ENCODE measurements around the gene SREK1. TPM values are rescaled to one million over a fixed set of nuclear protein-coding genes. Genes with fewer than 3 reads are reported as not detected.

SREK1 gene
- total RNA-seq, 1 donor from 2014 or later = 81.1 TPM

DNA sequence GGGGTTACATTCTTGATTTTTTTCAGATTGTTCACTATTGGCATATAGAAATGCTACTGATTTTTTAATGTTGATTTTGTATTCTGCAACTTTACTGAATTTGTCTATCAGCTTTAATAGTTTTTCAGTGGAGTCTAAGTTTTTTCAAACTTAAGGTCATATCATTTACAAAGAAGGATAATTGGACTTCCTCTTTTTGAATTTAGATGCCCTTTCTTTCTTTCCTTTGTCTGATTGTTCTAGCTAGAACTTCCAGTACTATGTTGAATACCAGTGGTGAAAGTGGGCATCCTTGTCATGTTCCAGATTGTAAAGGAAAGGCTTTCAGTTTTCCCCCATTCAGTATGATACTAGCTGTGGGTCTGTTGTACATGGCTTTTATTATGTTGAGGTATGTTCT is 49.3 kb downstream of the SREK1 start:
- peaks cover 4% of the 10 kb centered on the region for H3K9me3 Mint-ChIP-seq
- DNase-seq (ENCODE audit: extremely low spot score, unreplicated experiment) = no peak
- no peaks in the 10 kb centered on the region for H3K36me3 Mint-ChIP-seq
- TF ChIP-seq, protein P1, sequence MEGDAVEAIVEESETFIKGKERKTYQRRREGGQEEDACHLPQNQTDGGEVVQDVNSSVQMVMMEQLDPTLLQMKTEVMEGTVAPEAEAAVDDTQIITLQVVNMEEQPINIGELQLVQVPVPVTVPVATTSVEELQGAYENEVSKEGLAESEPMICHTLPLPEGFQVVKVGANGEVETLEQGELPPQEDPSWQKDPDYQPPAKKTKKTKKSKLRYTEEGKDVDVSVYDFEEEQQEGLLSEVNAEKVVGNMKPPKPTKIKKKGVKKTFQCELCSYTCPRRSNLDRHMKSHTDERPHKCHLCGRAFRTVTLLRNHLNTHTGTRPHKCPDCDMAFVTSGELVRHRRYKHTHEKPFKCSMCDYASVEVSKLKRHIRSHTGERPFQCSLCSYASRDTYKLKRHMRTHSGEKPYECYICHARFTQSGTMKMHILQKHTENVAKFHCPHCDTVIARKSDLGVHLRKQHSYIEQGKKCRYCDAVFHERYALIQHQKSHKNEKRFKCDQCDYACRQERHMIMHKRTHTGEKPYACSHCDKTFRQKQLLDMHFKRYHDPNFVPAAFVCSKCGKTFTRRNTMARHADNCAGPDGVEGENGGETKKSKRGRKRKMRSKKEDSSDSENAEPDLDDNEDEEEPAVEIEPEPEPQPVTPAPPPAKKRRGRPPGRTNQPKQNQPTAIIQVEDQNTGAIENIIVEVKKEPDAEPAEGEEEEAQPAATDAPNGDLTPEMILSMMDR (conservative IDR thresholded peaks at IDR 0.05) = no peak
- H3K4me1 Mint-ChIP-seq (ENCODE audit: unreplicated experiment) = no peaks in the 10 kb centered on the region
- no peak overlapping the region for H3K4me3 Mint-ChIP-seq
- H3K27ac Mint-ChIP-seq = no peak overlapping the region
- no peaks in the 10 kb centered on the region for H3K27me3 Mint-ChIP-seq

DNA sequence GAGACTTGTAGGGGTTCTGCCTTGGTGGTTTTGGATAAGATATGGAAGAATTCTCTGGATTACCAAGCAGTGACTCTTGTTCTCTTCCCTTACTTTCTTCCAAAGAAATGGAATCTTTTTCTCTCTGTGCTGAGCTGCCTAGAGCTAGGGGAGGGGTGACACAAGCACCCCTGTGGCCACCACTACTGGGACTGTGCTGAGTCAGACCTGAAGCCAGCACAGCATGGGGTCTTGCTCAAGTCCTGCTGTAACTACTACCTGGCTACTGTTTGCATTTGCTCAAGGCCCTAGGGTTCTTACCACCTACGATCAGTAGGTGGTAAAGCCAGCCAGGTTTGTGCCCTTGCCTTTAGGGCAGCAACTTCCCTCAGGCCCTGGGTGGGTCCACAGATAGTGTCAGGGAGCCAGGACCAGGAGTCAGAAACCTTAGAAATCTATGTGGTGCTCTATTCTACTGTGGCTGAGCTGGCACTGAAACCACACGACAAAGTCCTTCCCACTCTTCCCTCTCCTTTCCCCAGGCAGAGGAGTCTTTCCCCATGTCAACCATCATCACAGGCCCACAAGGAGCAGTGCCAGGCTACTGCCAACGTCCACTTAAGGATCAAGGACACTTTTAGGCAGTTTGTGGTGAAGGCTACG is 53.8 kb downstream of the SREK1 start:
- no peak for DNase-seq (ENCODE audit: extremely low spot score, unreplicated experiment)
- Mint-ChIP-seq H3K27me3 (no peaks in the 10 kb centered on the region), H3K4me1 (ENCODE audit: unreplicated experiment) (no peaks in the 10 kb centered on the region), H3K36me3 (no peaks in the 10 kb centered on the region), H3K9me3 (no peaks in the 10 kb centered on the region), H3K27ac (no peak overlapping the region), H3K4me3 (no peak overlapping the region)
- TF ChIP-seq, protein P1 (conservative IDR thresholded peaks at IDR 0.05) = no peak

DNA sequence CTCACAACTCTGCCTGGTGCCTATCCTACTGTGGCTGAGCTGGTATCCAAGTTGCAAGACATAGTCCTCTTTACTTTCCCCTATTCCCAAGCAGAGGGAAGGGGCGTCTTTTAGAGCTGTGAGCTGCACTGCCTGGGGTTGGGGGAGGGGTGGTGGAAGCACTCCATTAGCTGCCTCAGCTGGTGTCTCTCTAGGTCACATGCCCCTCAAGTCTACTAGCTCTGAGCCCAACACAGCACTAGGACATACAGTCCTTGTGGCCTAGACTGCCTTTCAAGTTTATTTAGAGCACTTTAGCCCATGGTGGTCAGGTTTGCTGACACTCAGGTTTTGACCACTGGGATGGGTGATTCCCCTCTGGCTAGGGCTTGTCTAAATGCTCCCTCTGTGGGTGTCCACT is 54.7 kb downstream of the SREK1 start:
- DNase-seq (ENCODE audit: extremely low spot score, unreplicated experiment) = no peak
- Mint-ChIP-seq H3K4me3 (no peak overlapping the region), H3K9me3 (no peaks in the 10 kb centered on the region), H3K36me3 (no peaks in the 10 kb centered on the region), H3K4me1 (ENCODE audit: unreplicated experiment) (no peaks in the 10 kb centered on the region), H3K27ac (no peak overlapping the region), H3K27me3 (no peaks in the 10 kb centered on the region)
- TF ChIP-seq, protein P1 (conservative IDR thresholded peaks at IDR 0.05) = no peak

DNA sequence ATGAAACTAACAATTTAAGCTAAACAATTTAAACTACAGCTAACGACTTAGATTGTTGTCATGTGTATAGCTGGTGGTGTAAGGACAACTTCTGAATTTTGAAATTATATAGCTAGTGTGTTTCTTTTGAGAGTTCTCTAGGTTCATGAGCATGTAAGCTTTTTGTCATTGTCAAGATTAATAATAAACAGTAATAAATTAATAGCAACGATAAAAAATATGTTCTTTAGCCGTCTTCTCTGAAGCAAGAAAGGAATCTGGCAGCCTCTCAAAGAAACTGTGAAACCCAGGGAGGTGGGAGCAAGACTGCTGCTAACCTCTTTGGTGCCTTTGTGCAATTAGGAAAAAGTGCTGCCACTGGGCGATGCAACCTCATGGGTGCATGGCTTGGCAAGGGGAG is 59.4 kb downstream of the SREK1 start:
- no peak for DNase-seq (ENCODE audit: extremely low spot score, unreplicated experiment)
- H3K36me3 Mint-ChIP-seq = no peaks in the 10 kb centered on the region
- H3K4me3 Mint-ChIP-seq = no peak overlapping the region
- H3K27me3 Mint-ChIP-seq = no peaks in the 10 kb centered on the region
- TF ChIP-seq, protein P1 (conservative IDR thresholded peaks at IDR 0.05) = no peak
- peaks cover 8% of the 10 kb centered on the region for H3K4me1 Mint-ChIP-seq (ENCODE audit: unreplicated experiment)
- no peak overlapping the region for H3K27ac Mint-ChIP-seq
- H3K9me3 Mint-ChIP-seq = no peaks in the 10 kb centered on the region

DNA sequence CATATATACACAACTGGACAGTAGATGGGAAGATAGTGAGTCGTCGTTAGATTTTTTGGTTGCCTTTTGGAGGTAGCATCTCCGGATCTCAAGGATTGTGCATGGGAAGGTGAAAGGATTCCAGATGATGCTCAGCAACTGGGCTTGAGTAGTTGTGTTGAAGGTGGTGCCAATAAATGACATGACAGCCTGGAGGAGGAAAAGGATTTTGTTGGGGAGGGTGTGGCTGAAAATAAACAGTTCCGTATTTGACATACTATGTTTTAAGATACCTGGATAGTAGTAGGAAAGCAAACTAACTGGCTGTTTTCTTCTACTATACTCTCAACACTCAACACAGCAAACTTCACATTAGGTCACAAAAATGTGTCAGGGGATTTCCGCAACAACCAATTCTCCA is 62.4 kb downstream of the SREK1 start:
- no peak for DNase-seq (ENCODE audit: extremely low spot score, unreplicated experiment)
- H3K36me3 Mint-ChIP-seq = no peaks in the 10 kb centered on the region
- H3K4me3 Mint-ChIP-seq = no peak overlapping the region
- no peaks in the 10 kb centered on the region for H3K27me3 Mint-ChIP-seq
- H3K9me3 Mint-ChIP-seq = peaks cover 4% of the 10 kb centered on the region
- TF ChIP-seq, protein P1 (conservative IDR thresholded peaks at IDR 0.05) = no peak
- H3K27ac Mint-ChIP-seq = no peak overlapping the region
- peaks cover 8% of the 10 kb centered on the region for H3K4me1 Mint-ChIP-seq (ENCODE audit: unreplicated experiment)
